Measurements from ENCODE around the gene FAM13A.
"Not testable (repeated sequence)": the region's sequence is repeated elsewhere in the genome, so short reads cannot be mapped to it uniquely, and the experiment has no call there.

FAM13A gene

DNA sequence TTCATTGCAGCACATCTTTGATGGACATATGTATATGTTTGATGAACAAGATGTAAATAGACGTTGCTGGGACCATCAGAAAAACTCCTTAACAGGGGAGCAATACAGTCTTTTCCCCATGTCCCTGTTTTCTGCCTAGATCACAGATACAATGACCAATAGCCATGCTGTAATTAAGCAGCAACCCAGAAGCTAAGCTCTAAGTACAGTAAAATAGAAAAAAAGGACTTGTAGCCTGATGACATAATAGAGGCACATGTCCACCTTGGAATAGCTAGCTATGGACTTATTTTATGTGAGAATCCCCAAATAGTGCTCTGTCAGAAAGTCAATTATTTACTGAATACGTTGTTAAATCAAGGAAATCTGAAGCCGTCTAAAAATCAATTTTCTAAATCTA, 14.9 kb downstream of the FAM13A start:
- DNase-seq (ENCODE audit: low spot score): no peak

- DNase-seq (ENCODE audit: low spot score): peak; percentile 3
Observed at GRCh38 chr4:89039730-89040338, 17.2 kb downstream of the FAM13A start.

- DNase-seq (ENCODE audit: low spot score): no peak
Observed at GRCh38 chr4:89036535-89036934, 20.4 kb downstream of the FAM13A start.

- no peak for DNase-seq (ENCODE audit: low spot score)
Observed at GRCh38 chr4:89031272-89031671, 25.7 kb downstream of the FAM13A start.

DNA sequence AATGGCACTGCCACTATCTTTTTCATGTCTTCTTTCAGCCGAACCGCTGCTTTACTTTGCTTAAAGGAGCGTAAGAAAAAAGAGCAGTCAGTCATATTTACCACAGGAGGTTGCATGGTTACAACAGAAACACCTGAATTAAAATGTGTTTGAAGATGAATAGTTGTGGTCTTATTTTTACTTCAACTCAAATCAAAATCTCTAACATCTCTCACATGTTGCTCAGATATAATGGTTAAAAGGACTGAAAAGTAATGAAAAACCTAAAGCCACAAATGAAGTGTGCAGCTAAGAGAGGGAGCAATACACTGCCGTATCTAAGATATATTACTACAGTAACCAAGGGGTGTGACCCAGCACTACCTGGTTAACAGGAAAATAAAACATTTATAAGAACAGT, 27.4 kb downstream of the FAM13A start:
- DNase-seq (ENCODE audit: low spot score): no peak

DNA sequence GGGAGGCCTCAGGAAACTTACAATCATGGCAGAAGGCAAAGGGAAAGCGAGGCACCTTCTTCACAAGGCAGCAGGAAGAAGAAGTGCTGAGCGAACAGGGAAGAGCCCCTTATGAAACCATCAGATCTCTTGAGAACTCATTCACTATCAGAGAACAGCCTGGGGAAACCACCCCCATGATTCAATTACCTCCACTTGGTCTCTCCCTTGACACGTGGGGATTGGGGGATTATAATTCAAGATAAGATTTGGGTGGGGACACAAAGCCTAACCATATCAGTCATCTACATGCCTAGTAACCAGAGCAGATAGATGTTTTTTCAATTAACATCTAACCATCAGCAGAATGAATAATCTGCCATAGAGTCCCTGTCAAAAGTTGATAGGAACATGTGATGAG, 30.4 kb downstream of the FAM13A start:
- DNase-seq (ENCODE audit: low spot score): no peak

DNA sequence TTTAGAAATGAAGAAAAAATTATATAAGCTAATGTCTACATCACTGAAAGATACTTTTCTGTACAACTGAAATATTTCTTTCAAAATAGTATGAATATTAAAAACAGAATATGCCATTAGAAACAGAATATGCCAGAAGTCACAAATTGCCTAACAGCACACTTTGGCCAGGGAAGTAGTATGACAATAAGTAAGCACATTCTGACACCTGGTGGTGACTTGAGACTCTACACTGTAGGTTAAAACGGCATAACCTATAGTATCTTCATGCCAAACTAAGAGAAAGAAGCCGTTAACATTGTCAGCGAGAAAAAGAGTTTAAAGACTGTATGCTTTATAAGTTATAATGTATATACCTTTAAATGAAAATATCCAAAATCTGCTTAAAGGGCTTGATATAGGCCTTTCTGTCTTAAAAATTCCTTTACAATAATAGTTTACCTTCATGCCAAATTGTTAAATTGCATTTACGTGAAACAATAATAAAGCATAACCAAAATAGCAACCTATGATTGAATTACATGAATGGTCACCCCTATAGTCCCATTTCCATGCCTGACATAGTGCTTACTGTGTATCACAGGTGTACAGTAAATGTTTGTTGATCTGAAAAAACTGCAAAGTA, 32.8 kb downstream of the FAM13A start:
- peak; percentile 69 for DNase-seq (ENCODE audit: low spot score)

- DNase-seq (ENCODE audit: low spot score): no peak
Observed at GRCh38 chr4:89023140-89023539, 33.8 kb downstream of the FAM13A start.

- no peak for DNase-seq (ENCODE audit: low spot score)
Observed at GRCh38 chr4:89022426-89023128, 34.4 kb downstream of the FAM13A start.

DNA sequence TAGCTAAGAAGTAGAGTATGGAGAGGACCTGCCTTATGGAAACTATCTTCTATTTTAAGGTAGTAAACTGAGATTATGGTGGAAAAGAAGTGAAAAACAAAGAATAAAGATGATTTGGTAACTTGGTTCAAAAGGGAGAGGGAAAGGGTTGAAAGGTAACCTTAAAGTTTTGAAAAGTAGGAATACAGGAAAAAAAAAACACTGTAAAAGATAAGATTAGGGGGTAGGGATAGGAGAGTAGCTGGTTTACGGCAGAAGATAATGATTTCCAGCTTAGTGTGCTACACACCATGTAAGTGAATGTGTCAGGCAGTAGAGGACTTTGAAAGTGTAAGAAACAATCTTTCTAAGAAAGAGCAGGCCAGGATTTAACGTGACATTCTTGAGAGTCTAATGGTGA, 35.3 kb downstream of the FAM13A start:
- DNase-seq (ENCODE audit: low spot score): no peak

DNA sequence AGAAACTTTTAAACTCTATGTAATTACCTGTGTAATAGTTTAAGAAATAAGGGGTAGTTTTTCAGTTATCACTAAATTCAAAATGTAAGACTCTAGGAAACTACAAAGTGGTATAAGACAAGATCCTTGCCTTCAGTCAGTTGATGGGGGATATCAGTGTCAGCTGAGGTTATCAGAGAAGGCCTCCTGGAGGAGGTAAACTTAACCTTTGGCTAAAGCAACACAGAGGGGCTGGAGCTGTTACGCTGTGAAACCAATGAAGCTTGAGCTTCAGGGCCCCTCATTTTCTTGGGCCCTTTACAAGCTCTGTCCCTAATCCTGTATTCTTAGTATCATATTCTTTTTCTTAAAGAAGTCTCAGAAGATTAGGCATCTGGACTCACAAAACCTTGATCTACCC, 35.9 kb downstream of the FAM13A start:
- no peak for DNase-seq (ENCODE audit: low spot score)

GRCh38 chr4:89014897-89015296, 42.1 kb downstream of the FAM13A start:
- DNase-seq (ENCODE audit: low spot score): not testable (repeated sequence)

DNA sequence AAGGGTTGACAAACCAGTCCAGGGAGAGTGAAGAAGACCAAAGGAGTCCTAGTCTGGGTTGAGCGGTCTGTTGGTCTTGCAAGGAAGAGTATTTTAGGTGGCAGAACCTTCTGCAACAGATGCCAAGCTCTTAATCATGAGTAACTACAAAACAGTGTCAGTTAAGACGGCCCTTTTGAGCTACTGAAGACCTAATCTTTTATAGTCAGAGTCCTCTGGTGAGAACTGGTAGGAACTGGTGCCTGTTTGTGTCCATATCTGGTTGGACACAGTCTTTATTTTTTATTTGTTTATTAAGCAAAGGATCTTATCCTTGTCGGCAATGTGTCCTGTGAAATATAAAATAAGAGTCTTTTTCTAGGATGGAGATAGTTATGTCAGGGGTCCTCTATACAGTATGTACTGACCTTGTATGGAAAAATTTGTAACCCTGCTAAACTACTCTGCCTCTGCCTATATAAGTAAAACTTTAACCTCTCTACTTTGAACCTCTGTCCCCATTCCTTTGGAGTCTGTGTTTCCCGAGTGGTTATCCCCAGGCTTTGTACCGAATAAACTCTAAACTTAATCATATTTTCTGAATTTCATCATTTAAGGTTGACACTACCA, 47.1 kb downstream of the FAM13A start:
- DNase-seq (ENCODE audit: low spot score): no peak

- no peak for DNase-seq (ENCODE audit: low spot score)
Observed at GRCh38 chr4:89009115-89009514, 47.9 kb downstream of the FAM13A start.

- DNase-seq (ENCODE audit: low spot score): no peak
Observed at GRCh38 chr4:89008166-89008565, 48.8 kb downstream of the FAM13A start.

DNA sequence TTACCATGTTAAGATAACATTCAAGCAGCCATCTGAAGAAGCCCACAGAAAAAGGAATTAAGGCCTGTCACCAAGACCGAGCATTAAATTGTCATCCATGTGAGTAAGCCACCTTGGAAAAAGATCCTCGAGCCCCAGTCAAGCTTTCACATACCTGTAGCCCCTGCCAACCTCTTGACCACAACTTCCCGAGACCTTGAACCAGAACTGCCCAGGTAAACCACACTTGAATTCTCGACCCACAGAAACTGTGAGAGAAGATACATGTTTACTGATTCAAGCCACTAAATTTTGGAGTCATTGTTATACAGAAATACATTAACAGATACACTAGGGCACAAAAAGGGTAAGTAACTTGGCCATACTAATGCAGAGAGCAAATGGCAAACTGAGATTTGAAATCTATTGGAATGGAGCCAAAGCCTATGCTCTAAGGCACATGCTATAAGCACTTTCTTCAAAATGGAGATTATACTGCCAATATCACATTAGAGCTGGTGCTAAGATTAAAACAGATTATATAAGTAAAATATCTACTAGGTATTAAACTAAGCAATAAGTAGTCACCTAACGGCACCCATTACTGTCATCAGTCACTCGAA, 49.5 kb downstream of the FAM13A start:
- DNase-seq (ENCODE audit: low spot score): no peak

DNA sequence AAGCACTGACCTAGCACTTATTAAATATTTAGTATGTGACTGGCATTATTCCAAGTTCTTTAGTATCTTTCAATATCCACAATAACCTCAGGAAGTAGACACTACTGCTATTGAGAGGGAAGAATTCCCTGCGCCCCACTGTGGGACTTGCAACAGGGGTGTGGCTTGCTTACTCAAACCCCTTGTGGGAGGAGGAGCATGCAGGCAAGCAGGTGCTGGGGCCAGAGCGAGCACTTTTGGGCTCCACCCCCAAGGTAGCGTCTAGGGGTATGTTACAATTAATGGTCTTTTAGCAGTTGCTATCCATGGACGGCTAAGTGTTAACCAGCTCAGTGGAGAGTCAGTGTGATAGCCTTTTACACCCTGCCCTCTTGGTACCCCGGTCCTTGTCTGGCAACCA, 50.7 kb downstream of the FAM13A start:
- DNase-seq (ENCODE audit: low spot score): no peak

DNA sequence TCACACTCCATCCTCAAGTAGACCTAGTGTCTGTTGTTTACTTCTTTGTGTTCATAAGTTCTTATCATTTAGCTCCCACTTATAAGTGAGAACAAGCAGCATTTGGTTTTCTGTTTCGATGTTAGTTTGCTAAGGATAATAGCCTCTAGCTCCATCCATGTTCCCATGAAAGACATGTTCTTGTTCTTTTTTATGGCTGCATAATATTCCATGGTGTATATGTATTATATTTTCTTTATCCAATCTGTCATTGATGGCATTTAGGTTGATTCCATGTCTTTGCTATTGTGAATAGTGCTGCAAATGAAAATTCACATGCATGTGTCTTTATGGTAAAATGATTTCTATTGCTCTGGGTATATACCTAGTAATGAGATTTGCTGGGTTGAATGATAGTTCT, 51.9 kb downstream of the FAM13A start:
- DNase-seq (ENCODE audit: low spot score): not testable (repeated sequence)

GRCh38 chr4:89001647-89002445, 55.1 kb downstream of the FAM13A start:
- DNase-seq (ENCODE audit: low spot score): no peak

- DNase-seq (ENCODE audit: low spot score): peak; percentile 29
Observed at GRCh38 chr4:89000844-89001360, 56.1 kb downstream of the FAM13A start.

GRCh38 chr4:89000382-89000781, 56.6 kb downstream of the FAM13A start:
- DNase-seq (ENCODE audit: low spot score): no peak
